HAP-1 (cell line): ENCODE results near the gene SMARCE1.

Source experiments
- DNase-seq, 2 experiments: peaks; one replicate each; pipeline ENCODE4 v3.0.0-alpha.2; 2016 to 2020; ENCODE audit warnings: low spot score in 2 of 2
- H3K27me3 ChIP-seq: fragments of 250-450 bp; sonication (Bioruptor Pico); 2 replicates; pipeline ENCODE4 v1.5.1; 2020; ENCODE audit warnings: low read depth, mild to moderate bottlenecking, moderate library complexity
- H3K36me3 ChIP-seq: fragments of 250-450 bp; sonication (Bioruptor Pico); replicated peaks from 2 replicates; pipeline ENCODE4 v1.5.1; 2020; ENCODE audit warnings: mild to moderate bottlenecking
- H3K4me1 ChIP-seq: fragments of 250-450 bp; sonication (Bioruptor Pico); 2 replicates; pipeline ENCODE4 v1.5.1; 2020; ENCODE audit warnings: mild to moderate bottlenecking
- H3K4me3 ChIP-seq: fragments of 250-450 bp; sonication (Bioruptor Pico); 2 replicates; pipeline ENCODE4 v1.5.1; 2020; ENCODE audit warnings: mild to moderate bottlenecking, moderate library complexity
- H3K9me3 ChIP-seq: fragments of 250-450 bp; sonication (Bioruptor Pico); 2 replicates; pipeline ENCODE4 v1.5.1; 2020; ENCODE audit warnings: mild to moderate bottlenecking, moderate library complexity
- in situ Hi-C: fragments of 300-500 bp; cut with MboI; formaldehyde crosslinking; loops from 3 replicates; pipeline ENCODE4 v1.14.3; 2020; ENCODE audit warnings: low sequenced_read_pairs, inconsistent platforms, mixed read lengths

SMARCE1 gene

DNA sequence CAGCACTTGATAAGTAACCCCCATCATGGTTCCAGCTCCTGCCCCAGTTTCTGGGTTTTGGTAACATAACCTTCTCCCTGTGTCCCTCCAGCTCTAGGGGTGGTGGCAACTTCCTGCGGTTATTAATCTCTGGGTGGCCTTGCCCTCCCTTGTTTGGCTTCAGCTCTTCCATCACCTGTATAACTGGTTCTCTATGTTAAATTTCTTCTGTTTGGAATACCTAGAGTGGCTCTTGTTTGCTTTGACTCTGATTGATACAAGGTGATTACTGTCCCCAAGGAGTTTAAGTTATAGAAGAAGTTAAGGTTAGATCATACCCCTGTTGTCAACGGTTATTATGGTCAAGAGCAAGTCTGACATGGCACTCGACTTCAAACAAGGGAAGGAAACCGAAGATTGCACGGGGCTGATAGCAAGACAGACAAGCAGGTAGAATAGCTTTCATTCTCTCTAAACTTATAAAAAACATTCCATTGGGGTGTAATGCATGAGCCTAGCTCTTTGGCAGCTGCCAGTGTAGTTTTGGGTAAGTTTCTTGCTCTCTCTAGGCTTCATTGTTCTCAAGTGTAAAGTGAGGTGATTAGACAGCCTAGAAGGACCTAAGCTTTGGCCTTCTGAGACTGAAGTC lies 71.4 kb downstream of the SMARCE1 start:
- no peak overlapping the region for H3K4me3 ChIP-seq
- in situ Hi-C loops, result no loop called here
- H3K27me3 ChIP-seq, result 0 out of 2 replicates have a peak, but pooled peaks cover 2% of the 10 kb centered on the region
- DNase-seq, result no peak
- no peaks in the 10 kb centered on the region for H3K4me1 ChIP-seq
- H3K9me3 ChIP-seq, result no peaks in the 10 kb centered on the region; the same call in 1 of the 2 replicates
- H3K36me3 ChIP-seq, result no peaks in the 10 kb centered on the region
